GM06990 (cell line): ENCODE data around the gene SLC25A13.

Experiments used
- DNase-seq: peaks from one replicate; pipeline ENCODE4 v3.0.0-alpha.2; 2011; ENCODE audit not compliant: insufficient read length; ENCODE audit errors: extremely low read depth
- H3K27me3 ChIP-seq: replicated peaks from 2 replicates; pipeline ENCODE4 v1.6.0; 2011; ENCODE audit warnings: low read length; ENCODE audit not compliant: control insufficient read depth, insufficient read depth
- H3K36me3 ChIP-seq: 2 replicates; pipeline ENCODE4 v1.5.1; 2011; ENCODE audit warnings: low read length; ENCODE audit not compliant: control insufficient read depth, insufficient read depth
- H3K4me3 ChIP-seq: replicated peaks from 2 replicates; pipeline ENCODE4 v1.5.1; 2011; ENCODE audit warnings: low read depth, mild to moderate bottlenecking, control low read depth, low read length
- CTCF ChIP-seq: IDR thresholded peaks from 2 replicates; pipeline ENCODE4 v1.5.1; 2011; ENCODE audit warnings: low read length, control low read depth, mild to moderate bottlenecking, inconsistent platforms; ENCODE audit not compliant: insufficient read depth, poor library complexity, severe bottlenecking

Gene SLC25A13

GRCh38 chr7:96306385-96307125, 15.3 kb downstream of the SLC25A13 start:
- TF ChIP-seq CTCF, result no peak
- no peaks in the 10 kb centered on the region for H3K27me3 ChIP-seq
- H3K4me3 ChIP-seq, result no peak overlapping the region
- no peaks in the 10 kb centered on the region for H3K36me3 ChIP-seq
- DNase-seq, result no peak

- TF ChIP-seq CTCF, result no peak
- Histone ChIP-seq H3K4me3 (no peak overlapping the region), H3K27me3 (no peaks in the 10 kb centered on the region), H3K36me3 (no peaks in the 10 kb centered on the region)
- no peak for DNase-seq
These were observed 16.0 kb downstream of the SLC25A13 start for GRCh38 chr7:96305915-96306314.

- Histone ChIP-seq H3K4me3 (no peak overlapping the region), H3K27me3 (no peaks in the 10 kb centered on the region), H3K36me3 (no peaks in the 10 kb centered on the region)
- TF ChIP-seq CTCF, result no peak
- no peak for DNase-seq
These were observed 17.3 kb downstream of the SLC25A13 start for GRCh38 chr7:96304573-96304972.

- TF ChIP-seq CTCF, result no peak
- no peak for DNase-seq
These were observed 18.0 kb downstream of the SLC25A13 start for GRCh38 chr7:96303686-96304443.

GRCh38 chr7:96303105-96303685, 18.7 kb downstream of the SLC25A13 start:
- no peaks in the 10 kb centered on the region for H3K36me3 ChIP-seq
- no peak overlapping the region for H3K4me3 ChIP-seq
- no peak for TF ChIP-seq CTCF
- no peak for DNase-seq
- H3K27me3 ChIP-seq, result no peaks in the 10 kb centered on the region

More at GRCh38 chr7:96303686-96304443, 18.0 kb downstream of the SLC25A13 start:
- Histone ChIP-seq H3K36me3 (no peaks in the 10 kb centered on the region), H3K27me3 (no peaks in the 10 kb centered on the region), H3K4me3 (no peak overlapping the region)
